NCI-H1105 (cell line): ENCODE data around the gene KIF24.
"Not testable (repeated sequence)": the region's sequence is repeated elsewhere in the genome, so short reads cannot be mapped to it uniquely, and the experiment has no call there.

Source experiments
- DNase-seq: peaks from one replicate; lab custom pipeline; 2025; lab: John Stamatoyannopoulos, UW

Gene KIF24

DNA sequence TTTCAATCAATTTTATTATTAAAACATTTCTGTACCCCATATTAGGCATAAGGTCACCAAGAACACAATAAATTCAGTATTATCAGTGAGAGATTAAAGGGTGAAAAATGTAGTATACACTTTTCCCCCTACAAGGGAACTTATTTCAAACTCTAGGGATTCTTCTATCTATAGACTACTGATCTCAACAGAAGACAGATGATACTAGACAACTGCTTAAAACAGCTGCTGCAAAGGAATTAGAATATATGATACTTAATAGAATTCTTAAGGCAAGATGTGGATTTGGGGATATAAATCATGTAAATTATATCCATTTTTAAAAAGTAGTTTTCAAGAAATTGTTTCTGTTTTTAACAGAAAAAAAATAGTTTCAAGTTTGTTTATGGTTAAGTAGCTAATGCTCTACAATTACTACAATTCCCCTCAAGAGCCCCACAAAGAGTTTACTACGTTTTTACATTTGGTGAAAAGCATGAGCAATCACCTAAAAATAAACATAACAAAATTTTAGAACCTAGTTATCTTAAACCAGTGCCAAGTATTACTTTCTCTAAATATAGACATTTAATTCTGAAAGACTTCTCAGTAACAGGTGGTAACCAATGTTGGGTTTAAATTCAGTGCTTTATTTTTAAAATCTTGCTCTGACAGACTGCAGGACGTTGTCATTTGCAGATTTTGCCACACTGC, 6.0 kb downstream of the KIF24 start:
- DNase-seq, result no peak

DNA sequence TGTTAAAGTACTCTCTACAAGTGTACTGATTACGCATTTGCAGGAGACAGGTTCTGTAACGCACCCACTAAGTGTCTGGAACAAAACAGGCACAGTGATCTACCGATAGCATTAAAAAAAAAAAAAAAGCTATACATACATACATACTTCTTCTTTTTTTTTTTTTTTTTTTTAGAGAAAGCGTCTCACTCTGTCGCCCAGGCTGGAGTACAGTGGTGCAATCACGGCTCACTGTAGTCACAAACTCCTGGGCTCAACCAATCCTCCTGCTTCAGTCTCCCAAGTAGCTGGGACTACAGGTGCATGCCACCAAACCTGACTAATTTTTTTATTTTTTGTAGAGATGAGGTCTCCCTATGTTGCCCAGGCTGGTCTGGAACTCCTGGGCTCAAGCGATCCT, 7.6 kb downstream of the KIF24 start:
- DNase-seq, result no peak

DNA sequence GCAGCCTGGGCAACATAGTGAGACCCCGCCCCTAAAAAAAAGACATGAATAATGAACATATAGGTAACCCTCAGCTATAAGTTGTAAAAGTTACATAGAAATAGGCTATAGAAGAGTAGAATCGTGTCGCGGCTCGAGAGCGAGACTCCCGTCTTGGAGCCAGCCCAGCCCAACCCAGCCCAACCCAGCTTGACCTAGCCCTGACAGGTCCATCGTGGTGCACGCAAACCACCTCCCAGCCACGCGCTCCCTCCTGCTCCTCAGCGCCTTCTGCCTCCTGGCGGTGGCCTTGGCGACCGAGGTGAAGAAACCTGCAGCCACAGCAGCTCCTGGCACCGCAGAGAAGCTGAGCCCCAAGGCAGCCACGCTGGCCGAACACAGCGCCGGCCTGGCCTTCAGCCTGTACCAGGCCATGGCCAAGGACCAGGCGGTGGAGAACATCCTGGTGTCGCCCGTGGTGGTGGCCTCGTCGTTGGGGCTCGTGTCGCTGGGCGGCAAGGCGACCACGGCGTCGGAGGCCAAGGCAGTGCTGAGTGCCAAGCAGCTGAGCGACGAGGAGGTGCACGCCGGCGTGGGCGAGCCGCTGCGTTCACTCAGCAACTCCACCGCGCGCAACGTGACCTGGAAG, 10.8 kb downstream of the KIF24 start:
- DNase-seq, result no peak

GRCh38 chr9:34317436-34317835, 11.6 kb downstream of the KIF24 start:
- no peak for DNase-seq

DNA sequence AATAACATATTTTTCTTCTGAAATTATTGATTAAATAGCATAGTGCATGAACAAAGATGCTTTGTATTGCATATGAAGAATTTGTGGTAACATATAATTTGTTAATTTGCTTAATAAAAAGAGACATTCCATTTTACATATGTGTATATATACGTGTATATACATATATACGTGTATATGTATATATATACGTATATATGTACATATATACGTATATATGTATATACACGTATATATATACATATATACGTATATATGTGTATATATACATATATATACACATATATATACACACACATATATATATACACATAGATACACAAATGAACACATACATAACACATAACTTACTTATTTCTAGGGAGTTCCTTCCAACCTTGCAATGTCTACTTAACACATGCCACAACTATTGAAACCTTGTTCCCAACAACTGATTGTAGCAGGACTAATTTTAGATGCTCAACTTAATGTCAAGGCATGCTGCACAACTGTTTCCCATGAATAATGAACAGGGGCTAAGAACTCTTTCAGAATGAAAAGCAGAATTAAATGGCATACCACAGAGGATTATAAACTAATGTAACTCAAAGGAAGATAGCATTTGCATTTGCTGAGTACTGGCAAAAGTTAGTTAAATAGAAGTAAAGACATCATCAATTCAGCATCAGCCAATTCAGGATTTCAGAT, 17.4 kb downstream of the KIF24 start:
- no peak for DNase-seq

DNA sequence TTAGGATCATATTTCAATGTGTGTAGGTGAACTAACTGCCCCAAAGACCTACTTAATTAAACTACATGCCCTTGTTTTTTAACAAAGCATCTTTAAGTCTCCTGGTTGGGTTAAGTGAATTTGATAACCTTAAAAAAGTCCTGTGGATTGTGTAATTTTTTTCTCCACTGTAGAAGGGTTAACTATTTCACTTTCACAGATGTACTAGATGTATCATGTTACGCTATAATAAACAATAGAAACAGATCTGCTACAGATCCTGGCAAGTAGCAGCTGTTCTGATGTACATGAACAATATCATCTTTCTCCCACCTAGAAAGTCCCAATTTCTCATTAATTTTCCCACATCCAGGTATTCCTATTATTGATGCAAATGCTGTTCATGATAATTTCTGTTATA, 18.9 kb downstream of the KIF24 start:
- DNase-seq, result no peak

GRCh38 chr9:34308316-34308715, 20.8 kb downstream of the KIF24 start:
- DNase-seq, result not testable (repeated sequence)

DNA sequence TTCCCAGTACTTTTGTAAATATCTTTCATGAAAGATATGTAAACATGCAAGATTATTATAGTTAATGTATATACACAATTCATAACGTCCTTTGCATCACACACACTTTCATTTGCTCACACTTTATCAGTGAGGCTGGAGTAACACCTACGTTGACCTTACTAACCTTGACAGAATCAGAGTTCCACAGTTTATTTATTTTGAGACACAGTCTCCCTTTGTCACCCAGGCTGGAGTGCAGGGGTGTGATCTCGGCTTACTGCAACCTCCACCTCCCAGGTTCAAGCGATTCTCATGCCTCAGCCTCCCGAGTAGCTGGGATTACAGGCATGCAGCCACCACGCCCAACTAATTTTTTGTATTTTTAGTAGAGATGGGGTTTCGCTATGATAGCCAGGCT, 28.0 kb downstream of the KIF24 start:
- not testable (repeated sequence) for DNase-seq

GRCh38 chr9:34292552-34292951, 36.5 kb downstream of the KIF24 start:
- no peak for DNase-seq

DNA sequence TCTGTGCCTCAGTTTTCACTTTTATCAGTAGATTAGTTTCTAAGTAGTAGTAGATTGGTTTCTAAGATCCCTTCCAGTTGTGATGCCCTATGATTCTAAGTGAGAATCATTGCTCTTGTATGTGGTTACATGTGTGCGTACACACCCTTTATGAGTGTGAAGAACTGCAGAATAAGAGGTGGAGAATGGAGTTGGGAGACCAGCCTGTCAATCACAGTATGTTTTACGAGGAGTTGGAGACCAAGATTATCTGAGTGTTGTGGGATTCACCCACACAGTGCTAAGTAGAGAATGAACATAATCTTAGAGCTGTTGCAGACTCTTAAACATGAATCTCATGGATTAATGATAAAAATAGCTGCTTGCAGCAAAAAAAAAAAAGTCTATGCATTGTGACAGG, 37.6 kb downstream of the KIF24 start:
- DNase-seq, result no peak

GRCh38 chr9:34291023-34291422, 38.0 kb downstream of the KIF24 start:
- no peak for DNase-seq

- DNase-seq, result no peak
These were observed 39.9 kb downstream of the KIF24 start for GRCh38 chr9:34289159-34289558.

DNA sequence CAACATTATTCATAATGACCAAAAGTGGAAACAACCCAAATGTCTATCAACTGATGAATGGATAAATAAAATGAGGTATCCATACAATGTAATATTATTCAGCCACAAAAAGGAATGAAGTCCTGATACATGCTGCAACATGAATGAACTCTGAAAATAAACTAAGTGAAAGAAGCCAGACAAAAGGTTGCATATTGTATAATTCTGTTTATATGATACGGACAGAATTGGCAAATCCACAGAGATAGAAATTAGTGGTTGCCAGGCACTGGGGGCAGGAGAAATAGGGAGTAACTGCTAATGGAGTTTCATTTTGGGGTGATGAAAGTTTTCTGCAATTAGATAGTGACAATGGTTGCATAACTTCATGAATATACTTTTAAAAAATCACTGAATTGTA, 47.0 kb downstream of the KIF24 start:
- DNase-seq, result no peak

- DNase-seq, result no peak
These were observed 49.7 kb downstream of the KIF24 start for GRCh38 chr9:34279411-34279810.
